Measurements from ENCODE around the gene TNFRSF14.

DNA sequence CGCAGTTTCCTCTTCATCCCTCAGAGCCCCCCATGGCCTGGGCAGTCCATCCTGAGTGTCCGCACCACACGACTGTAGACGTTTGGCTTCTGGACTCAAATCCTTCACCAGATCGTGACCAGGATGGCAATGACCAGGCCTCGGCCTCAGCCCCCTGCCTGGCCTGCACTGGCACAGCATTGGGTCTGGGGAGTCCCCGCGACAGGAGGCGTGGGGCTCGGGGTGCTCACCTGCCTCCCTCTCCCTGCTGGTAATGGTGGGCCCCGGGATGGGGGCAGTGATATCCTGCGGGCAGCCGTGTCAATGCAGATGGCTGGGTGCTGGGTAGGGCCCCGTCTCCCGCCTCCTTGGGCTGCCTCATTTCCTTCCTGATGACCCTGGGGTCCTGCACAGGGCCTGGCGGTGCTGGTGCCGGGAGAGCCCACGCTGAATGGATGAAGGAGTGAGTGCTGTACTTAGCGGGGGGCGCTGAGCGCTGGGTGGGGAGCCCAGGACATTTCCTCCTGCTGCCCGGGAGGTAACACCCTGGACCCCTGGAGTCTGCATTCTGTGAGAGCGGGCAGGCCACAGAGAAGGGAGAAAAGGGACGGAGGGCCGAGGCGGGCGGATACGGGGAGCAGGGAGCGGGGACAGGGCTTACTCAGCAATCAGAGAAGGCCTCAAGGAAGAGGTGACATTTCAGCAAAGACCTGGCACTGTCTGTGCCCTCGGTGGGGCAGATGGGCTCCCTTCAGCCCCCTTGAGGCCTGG lies 2.1 kb upstream of the TNFRSF14 start:
- TF ChIP-seq, protein P1, sequence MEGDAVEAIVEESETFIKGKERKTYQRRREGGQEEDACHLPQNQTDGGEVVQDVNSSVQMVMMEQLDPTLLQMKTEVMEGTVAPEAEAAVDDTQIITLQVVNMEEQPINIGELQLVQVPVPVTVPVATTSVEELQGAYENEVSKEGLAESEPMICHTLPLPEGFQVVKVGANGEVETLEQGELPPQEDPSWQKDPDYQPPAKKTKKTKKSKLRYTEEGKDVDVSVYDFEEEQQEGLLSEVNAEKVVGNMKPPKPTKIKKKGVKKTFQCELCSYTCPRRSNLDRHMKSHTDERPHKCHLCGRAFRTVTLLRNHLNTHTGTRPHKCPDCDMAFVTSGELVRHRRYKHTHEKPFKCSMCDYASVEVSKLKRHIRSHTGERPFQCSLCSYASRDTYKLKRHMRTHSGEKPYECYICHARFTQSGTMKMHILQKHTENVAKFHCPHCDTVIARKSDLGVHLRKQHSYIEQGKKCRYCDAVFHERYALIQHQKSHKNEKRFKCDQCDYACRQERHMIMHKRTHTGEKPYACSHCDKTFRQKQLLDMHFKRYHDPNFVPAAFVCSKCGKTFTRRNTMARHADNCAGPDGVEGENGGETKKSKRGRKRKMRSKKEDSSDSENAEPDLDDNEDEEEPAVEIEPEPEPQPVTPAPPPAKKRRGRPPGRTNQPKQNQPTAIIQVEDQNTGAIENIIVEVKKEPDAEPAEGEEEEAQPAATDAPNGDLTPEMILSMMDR (IDR thresholded peaks at IDR 0.05), result no peak
- no peak for TF ChIP-seq POLR2A (IDR thresholded peaks at IDR 0.05)

All from lower leg skin (tissue), 3 donors.